HG03139 (cell line): Measurements from ENCODE around the gene NATD1.

ENCODE experiments used
- ATAC-seq: cut with Tn5 transposase; IDR thresholded peaks from one replicate; pipeline ENCODE4 v1.9.1; 2021; ENCODE audit not compliant: unreplicated experiment

Gene NATD1

DNA sequence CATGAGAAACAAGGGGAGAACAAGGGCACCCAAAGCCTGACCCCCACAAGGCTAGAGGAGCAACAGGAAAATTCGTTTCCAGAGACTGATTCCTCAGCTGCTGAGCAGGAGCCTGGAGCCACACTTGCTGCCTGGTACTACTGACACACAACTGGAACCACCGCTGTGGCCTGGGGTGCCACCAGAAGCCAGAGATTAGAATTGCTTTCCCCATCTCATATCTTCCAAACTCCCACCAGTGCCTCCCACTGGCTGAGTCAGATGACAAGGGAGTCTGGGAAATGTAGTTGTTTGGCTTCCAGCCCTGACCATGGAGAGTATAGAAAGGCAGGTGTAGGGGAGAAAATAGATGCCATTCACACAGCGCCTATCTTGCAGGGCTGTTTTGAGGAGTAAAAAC, 35.1 kb downstream of the NATD1 start:
- no peak for ATAC-seq

DNA sequence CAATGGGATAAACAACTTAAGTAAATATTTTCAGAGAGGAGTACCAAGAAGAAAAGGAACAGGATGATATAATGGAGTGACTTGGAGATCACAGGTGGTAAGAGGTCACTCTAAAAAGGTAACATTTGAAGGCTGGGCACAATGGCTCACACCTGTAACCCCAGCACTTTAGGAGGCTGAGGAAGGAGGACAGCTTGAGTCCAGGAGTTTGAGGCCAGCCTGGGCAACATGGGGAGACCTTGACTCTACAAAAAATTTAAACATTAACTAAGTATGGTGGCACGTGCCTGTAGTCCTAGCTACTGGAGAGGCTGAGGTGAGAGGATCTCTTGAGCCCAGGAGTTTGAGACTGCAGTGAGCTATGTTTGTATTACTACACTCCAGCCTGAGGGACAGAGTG, 35.9 kb downstream of the NATD1 start:
- no peak for ATAC-seq

DNA sequence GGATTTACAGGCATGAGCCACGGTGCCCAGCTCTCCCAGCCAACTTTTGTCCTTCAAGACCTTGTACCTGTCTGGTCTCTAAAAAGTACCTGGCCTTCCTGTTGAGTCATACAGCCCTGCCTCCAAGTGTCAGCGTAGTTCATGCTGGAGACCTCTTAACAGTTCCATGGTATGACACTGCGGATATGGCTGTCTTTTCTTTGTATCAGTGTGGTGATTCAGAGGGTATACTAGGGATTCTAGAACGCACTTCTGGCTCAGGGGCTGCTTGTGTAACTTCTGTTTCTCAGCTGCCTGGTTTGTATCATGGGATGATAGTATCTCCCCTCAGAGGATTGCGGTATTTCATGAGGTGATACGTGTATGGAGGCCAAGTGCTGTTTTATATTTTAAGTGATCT, 37.3 kb downstream of the NATD1 start:
- no peak for ATAC-seq

DNA sequence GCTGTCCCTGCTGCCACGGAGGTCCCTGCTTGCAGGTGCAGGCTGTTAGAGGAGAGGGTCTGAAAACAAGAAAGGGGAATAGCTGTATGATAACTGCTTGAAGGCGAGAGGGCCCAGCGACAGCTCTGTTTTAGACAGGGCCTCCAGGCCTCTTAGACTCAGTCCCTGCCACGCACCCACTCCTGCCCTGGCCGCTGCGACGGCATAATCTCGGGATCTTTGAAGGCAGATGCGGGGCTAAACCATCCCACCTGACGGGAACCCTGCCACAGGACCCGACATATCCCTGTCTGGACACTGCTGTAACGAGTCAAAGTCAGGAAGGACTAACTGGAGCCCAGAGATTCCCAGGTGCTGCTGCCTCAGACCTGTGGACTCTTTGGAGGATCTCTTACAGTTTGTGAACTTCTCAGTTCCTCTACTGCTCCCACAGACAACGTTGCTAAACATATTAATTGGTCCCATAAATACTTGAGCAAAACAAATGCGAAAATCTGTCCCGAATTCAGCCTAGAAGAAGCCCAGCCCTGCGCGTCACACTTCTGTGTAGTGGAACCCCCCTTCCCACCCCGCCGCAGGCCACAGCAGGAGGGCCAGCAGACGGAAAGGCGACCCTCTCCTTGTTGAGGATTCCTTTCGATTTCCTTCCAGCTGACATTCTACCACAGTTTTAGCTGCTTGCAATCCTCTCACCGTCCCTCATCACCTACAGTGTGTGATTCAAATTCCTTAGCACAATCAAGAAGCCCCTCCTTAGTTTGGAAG, 38.3 kb downstream of the NATD1 start:
- no peak for ATAC-seq

DNA sequence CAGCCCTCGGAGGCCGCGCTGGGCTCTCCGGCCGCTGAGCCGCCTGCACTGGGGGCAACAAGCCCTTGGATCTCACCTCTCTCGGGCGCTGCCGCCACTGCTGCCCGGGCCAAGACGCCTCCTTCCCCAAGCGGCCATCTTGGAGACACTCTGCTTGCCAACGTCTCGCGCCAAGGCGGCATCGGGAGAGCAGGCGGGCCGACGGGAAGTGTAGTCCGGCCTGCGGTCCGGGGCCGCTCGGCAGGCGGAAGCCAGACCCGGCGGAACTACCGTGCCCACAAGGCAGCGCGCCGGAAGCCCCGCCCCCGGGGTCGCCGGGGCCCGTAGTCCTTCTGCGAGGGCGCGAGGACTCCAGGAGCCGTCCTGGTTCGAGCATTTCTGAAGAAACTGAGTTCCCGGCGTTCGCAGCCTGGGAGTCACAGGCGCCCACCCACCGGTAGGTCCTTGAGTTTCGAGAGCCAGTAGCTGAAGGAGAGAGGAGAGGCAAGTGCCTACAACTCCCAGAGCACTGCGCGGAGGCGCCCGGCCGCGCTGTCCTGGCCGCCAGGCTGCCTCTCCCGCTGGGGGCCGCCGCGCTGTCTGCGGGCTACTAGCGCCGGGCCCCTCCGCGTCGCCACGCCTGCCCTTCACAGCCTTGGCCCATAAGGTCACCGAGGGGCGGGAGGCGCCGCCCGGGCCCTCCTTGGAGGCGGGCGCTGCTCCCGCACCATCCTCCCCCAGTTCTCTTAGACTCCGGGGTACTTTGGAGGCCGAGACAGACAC, 39.0 kb downstream of the NATD1 start, which contains the start of gene TMEM11:
Gene TMEM11 (minus strand): TSS at position 147 of the 762 bp plus-strand sequence. CDS start 9 bp downstream, at position 138.
- ATAC-seq: peak; percentile 87

DNA sequence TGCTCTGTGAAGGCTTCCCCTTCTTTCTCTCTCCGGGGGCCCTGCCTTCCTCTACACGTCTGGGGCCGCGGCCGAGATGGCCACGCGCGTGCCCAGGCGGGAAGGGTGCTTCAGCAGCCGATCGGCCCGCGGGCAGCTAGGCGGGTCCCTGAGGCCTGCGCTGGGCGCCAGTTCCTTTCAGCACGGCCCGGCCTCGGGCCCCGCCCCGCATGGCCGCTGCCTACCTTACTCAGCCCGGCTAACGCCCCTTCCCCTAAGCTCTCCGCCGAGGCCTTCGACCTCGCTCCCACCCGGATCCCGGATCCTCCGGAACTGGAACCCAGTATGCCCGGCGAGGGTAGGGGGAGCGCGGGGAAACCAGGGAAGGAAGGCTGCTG, 39.6 kb downstream of the NATD1 start:
- ATAC-seq: peak; percentile 13

DNA sequence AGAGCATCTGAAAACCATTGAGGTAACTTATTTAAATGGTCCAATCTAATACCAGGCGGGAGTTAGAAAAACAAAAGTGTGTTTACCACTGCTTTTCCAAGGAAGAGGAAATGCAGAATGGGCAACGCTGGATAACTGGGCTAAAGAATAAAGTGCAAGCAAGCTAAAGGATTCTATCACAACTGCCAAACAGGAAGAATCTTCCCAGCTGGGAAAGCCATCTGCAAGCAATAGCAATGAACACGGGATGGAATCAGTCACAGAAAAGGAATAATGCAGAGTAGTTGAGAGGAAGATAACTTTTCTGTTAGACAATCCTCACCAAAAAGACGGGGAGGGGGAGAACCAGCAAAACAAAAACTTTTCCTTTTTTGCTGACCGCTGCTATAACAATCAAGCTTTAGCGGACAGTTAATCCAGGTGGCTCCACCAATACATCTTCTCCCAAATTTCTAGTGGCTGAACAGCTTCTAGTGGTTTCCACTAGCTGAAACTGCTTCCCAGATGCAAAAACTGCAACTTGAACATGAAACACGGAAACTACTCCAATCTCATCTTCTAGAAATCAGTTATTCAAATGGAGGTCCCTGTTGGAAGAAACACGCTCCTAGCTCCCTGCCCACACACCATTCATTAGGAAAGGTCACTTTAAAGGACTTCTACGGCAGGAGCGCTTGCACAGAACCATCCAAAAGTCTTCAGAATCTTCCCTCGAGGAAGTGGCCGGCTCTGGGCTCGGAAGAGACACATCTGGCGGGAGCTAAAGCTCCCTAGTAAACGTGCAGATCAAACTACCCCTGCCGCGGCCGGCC, 40.2 kb downstream of the NATD1 start:
- no peak for ATAC-seq

DNA sequence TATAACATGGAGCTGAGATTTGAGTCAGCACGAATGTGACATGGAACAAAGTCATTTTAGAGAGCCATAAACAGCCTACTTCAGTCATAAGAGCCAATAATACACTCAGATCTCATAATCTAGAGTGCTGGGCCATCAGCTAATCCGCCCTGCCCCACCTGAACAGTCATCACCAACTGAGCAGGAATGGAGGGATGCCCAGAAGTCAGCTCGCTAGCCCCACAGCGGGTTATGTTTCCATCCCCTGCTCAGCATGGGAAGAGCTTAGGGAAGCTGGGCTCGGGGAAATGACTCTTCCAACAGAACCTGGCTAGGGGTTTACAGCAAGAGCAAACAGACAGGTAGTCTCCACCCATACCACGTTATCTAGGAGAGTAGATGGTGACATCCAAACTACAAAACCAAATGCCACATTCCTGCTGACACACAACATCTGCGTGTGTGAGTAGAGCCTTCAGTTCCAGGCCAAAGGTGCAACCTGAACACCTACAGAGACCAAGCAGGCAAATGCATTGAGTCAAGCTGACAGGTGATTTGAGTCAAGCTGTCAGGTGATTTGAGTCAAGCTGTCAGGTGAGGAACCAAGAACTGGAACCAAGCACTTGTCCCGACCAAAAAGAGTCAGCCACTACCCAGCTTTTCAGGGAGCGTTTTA, 41.3 kb downstream of the NATD1 start:
- no peak for ATAC-seq

DNA sequence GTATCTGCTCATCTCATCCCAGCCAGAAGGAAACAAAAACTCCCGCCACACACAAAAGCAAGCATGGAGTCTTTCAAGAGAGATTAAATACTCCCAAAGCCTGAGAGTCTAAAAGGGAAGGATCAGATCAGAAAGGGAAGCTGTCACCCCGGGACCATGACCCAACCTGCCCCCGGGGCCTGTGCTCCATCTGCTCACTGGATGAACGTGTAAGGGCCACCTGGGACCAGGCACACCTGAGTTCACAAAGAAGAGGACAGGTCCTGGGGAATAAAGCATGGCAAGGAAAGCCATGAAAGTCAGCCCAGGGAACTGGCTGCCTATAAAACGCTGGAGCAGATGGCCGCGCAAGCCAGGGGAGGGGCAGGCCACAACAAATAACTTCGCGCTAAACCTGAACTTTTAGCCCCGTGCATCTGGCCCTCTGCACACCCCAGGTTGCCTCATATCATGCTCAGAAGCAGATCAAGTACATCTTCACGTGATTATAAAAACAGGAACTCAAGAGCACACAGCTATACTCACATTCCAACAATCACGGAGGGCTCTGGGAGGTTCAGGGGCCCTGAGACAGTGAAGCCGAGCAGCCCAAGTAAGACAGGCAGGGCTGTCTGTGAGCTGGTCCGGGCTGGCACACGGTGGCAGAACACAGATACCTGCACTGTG, 42.7 kb downstream of the NATD1 start:
- ATAC-seq: no peak

DNA sequence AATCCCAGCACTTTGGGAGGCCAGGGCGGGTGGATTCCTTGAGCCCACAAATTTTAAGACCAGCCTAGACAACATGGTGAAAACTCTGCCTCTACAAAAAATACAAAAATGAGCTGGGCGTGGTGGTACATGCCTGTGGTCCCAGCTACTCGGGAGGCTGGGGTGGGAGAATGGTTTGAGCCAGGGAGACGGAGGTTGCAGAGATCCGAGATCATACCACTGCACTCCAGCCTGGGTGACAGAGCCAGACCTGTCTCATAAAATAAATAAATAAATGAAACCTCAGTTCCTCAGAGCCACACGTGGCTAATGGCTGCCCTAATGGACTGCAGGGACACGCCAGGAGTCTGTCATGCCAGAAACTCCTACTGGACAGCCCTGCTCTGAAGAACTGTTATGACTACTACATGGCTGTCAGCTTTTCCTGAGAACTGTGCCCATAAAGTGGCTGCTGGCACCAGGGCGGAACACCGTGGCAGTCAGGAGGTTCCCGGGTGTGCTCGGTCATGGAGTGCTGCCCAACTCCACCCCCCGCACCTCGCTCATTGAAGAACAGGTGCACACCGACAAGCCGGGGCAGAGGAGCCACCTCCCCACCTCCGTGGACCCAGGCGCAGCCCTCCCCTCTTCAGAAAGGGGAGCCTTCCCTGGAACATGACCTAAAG, 43.6 kb downstream of the NATD1 start:
- ATAC-seq: no peak

DNA sequence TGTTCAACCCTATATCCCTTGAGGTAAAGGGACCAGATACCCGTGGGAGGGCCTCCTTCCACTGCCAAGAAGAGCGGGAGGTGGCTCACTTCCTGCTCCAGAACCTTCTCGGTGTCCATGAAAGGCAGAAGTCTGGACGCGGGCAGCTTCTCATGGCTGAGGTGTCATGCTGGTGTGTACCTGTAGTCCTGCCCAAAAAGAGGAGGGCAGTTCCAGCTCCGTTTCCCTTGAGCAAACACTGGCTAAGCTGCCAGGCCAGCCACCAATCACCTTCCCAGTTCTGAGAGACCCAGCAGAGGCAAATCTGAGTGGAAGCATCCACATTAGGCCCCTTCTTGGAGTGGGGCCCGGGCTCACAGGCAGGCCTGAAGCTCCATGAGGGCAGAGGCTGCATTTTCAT, 44.9 kb downstream of the NATD1 start:
- no peak for ATAC-seq

DNA sequence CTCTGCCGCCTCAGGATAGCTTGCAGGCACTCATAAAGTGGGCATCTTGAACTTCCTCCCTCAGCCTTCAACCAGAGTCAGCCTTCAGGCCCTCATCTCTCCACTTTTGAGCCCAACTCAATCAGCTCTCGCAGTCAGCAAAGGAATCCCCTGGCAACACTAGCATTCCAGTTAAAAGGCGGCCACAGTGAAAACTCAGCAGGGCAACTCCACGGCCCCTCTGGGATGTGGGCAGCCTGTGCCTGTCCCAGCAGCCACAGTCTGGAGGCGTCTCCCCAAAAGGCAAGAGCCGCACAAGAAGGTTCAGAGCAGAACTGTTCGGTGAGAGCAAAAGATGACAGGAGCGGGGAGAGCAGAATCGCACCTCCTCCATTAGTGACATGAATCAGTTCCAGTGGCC, 48.3 kb downstream of the NATD1 start:
- ATAC-seq: no peak

DNA sequence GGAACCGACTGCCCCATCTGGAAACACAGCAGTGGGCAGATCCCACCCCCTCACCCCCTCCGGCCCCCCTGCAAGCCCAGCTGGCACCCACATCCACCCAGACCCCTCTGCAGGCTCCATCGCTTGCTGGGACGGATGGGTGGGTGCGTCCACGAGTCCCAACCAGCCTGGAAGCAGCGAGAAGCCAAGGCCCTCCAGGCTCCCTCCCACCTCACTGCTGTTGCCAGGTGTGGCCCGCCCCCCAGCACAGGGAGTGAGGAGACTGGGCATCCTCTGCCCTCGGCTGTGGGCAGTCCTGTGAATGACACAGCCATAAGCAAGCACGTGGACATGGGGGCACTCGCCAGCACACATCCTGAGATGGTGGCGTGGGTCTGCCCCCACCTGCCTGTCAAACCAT, 50.7 kb downstream of the NATD1 start:
- ATAC-seq: no peak

DNA sequence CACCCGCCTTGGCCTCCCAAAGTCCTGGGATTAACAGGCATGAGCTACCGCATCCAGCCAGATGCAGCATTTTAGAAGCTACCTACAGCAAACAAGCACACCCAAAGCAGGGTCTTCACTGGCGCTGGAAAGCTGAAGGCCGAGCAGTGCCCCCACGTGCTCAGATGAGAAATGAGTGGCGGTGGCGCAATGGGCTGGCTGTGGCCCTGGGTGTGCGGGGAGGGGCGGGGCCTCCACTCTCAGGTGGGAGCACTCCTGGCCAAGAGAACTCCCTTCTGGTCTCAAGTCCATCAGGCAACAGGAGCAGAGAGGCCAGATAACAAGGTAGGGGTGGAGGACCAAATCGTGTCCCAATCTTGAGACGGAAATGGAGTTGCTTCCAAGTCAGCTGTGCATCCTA, 51.3 kb downstream of the NATD1 start:
- no peak for ATAC-seq

DNA sequence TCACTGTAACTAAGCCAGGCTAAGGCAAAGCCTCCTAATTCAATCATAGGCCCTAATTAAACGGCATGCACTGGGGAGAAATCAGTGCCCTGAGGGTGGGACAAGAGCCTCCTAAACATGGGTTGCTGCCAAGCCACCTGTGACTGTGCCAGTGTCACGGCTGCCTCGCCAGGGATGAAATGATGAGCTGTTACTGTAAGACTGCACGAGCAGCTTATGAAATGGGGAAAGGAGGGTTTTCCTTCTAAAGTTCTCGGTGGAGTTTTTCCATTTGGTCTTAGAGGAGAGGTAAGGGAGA, 52.0 kb downstream of the NATD1 start:
- no peak for ATAC-seq

DNA sequence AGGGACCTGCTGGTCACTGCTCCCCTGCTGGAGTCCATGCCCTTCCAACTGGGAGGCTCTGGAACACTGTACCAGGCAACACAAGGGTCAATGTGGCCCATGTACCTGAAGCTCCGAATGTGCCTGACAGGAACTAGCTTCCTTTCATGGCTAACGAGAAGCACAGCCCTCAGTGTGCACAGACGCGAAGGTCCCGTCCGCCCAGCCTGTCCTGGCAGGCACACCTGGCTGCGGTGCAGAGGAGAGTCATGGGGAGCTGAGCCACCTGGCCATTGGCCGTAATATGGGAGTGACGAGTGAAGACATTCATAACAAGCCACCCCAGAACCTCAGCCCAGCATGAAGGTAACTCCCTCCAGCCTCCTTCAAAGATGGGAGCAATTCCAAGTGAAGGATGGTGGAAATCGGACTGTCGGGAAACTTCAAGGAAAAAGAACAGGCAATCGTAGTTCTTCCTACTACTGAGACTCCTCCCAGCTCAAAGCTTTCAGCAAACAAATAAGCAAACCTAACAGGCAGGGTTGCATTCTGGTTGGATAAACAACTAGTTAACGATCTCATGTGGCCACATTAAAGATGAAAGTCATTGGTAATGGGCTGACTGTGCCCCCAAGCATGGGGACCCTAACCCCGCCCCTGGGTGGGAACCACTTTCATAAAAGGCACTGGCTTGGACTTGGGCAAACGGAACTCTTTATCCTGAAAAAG, 52.5 kb downstream of the NATD1 start:
- no peak for ATAC-seq

DNA sequence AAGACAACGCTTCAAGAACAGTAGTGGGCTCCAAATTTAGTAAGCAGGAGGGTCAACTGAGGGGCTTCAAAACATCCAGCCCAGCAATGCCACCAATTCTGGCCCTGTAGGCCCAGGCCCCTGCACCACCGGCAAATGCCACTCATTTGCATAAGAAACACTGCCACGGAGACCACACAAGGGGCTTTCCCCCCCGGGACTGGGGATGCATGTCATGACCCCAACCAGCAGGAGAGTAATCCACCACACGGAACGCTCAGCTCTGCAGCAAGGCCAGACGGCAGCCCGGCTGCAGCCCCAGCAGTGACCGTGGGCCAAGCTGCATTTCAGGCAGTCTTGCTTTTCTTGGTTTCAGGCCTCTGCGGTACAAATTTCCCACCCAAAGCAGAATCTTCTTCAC, 53.4 kb downstream of the NATD1 start:
- ATAC-seq: no peak

DNA sequence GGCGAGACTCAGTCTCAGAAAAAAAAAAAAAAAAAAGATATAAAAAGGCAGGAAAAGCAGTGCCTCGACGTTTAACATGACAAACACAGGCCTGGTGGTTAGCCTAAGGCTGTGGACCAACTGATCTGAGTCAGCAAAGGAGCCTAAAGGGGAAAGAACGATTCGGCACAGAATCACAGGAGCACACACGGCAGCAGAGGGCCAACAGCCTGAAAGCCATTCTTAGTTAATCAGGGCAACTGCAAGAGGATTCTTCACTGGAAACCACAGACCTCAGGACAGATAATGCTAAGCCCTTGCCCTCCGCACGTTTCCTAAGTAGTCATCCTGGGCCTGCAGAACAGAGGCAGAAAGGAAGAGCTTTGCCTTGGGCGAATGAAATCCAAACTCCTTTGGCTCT, 53.9 kb downstream of the NATD1 start:
- ATAC-seq: no peak

DNA sequence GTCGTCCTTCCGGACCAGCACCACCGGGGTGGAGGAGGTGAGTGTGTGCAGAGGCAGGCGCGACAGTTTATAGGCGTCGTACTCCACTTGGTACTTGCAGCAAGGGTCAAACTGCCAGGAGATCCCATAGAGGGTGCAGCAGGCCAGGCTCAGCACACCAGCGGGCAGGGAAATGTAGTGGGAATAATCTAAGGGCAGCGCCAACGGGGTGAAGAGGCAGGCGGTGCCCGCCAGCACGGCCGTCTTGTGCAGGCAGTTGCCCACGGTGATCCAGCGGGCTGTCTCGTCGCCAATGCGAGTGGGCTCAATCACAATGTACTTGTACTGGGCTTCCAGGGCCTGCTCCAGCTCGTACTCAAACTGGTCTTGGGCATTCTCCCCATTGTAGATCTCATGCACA, 54.8 kb downstream of the NATD1 start:
- ATAC-seq: no peak

DNA sequence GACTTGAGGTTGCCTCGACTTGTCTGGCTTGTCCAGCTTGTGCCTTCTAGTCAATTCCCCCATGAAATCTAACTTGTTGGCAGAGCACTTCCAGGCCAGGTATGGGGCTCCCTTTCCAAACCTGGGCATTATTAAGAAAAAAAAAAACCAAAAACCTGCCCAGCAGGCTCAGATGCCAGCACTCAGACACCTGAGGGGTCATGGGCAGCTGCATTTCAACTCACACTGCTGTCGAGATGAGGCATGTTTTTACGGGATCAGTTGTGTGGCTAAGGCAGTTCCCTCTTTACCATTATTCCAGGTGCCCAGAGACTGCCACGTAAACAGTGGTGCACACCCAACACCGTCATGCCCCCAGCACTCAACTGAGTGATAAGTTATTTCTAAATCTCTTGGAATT, 57.1 kb downstream of the NATD1 start:
- no peak for ATAC-seq
